ENCODE data around the gene SARDH. TPM values are rescaled to one million over a fixed set of nuclear protein-coding genes. Genes with fewer than 3 reads are reported as not detected.

SARDH gene
- polyA plus RNA-seq, 1 donor (not counting 4 experiments of a cell fraction or from before 2014, with no cell fraction given): 0.03 TPM

- Histone ChIP-seq H2AFZ (ENCODE audit: control insufficient read depth, low read length) (no peak overlapping the region), H3K4me1 (ENCODE audit: control insufficient read depth, extremely low read depth, insufficient read depth, low read length) (no peaks in the 10 kb centered on the region), H3K4me2 (ENCODE audit: control insufficient read depth, extremely low read depth, insufficient read depth, low read depth, low read length) (no peak overlapping the region), H3K9me3 (ENCODE audit: control insufficient read depth, low read depth, low read length) (no peaks in the 10 kb centered on the region), H3K79me2 (ENCODE audit: control insufficient read depth, insufficient read depth, low read length) (no peaks in the 10 kb centered on the region), H3K27ac (ENCODE audit: control insufficient read depth, insufficient read depth, low read length) (no peak overlapping the region), H4K20me1 (ENCODE audit: control insufficient read depth, extremely low read depth, insufficient read depth, low read length) (no peaks in the 10 kb centered on the region), H3K9me1 (ENCODE audit: control insufficient read depth, extremely low read depth, insufficient read depth, low read length) (no peaks in the 10 kb centered on the region), H3K9ac (ENCODE audit: control insufficient read depth, extremely low read depth, insufficient read depth, low read length) (no peak overlapping the region), H3K4me3 (ENCODE audit: control insufficient read depth in 2 of 3, extremely low read depth in 1 of 3, insufficient read depth in 2 of 3, low read depth in 1 of 3, low read length in 3 of 3) (no peak overlapping the region), H3K36me3 (ENCODE audit: control insufficient read depth in 2 of 2, extremely low read depth in 1 of 2, insufficient read depth in 2 of 2, low read length in 2 of 2) (no peaks in the 10 kb centered on the region), H3K27me3 (ENCODE audit: control insufficient read depth, extremely low read depth, insufficient read depth, low read length) (peaks cover 5% of the 10 kb centered on the region)
- dilution Hi-C loops (cut with MboI; ENCODE audit: extremely low pct_ligation_motif_present, low sequenced_read_pairs): no loop called here
- FAIRE-seq: no peak
- TF ChIP-seq EZH2 (IDR thresholded peaks at IDR 0.05; ENCODE audit: low read length): no peak
- no peak for TF ChIP-seq CTCF (optimal IDR thresholded peaks at IDR 0.05 in 1 of 3, IDR thresholded peaks at IDR 0.05 in 1 of 3, conservative IDR thresholded peaks at IDR 0.05 in 1 of 3; ENCODE audit: extremely low read depth in 1 of 3, insufficient read depth in 2 of 3, low read length in 3 of 3)
- no peak for DNase-seq (ENCODE audit: low read depth, low spot score)
Observed at GRCh38 chr9:133641396-133641655, 96.8 kb downstream of the SARDH start.

- H3K27me3 ChIP-seq (ENCODE audit: control insufficient read depth, extremely low read depth, insufficient read depth, low read length): peaks cover 5% of the 10 kb centered on the region
- H3K4me2 ChIP-seq (ENCODE audit: control insufficient read depth, extremely low read depth, insufficient read depth, low read depth, low read length): no peak overlapping the region
- DNase-seq (ENCODE audit: low read depth, low spot score): no peak
- no peak overlapping the region for H3K4me3 ChIP-seq (ENCODE audit: control insufficient read depth in 2 of 3, extremely low read depth in 1 of 3, insufficient read depth in 2 of 3, low read depth in 1 of 3, low read length in 3 of 3)
- H2AFZ ChIP-seq (ENCODE audit: control insufficient read depth, low read length): no peak overlapping the region
- dilution Hi-C loops (cut with MboI; ENCODE audit: extremely low pct_ligation_motif_present, low sequenced_read_pairs): no loop called here
- H3K27ac ChIP-seq (ENCODE audit: control insufficient read depth, insufficient read depth, low read length): no peak overlapping the region
- H3K9me1 ChIP-seq (ENCODE audit: control insufficient read depth, extremely low read depth, insufficient read depth, low read length): no peaks in the 10 kb centered on the region
- H3K79me2 ChIP-seq (ENCODE audit: control insufficient read depth, insufficient read depth, low read length): no peaks in the 10 kb centered on the region
- TF ChIP-seq CTCF (optimal IDR thresholded peaks at IDR 0.05 in 1 of 3, IDR thresholded peaks at IDR 0.05 in 1 of 3, conservative IDR thresholded peaks at IDR 0.05 in 1 of 3; ENCODE audit: extremely low read depth in 1 of 3, insufficient read depth in 2 of 3, low read length in 3 of 3): no peak
- no peak for TF ChIP-seq EZH2 (IDR thresholded peaks at IDR 0.05; ENCODE audit: low read length)
- no peaks in the 10 kb centered on the region for H3K36me3 ChIP-seq (ENCODE audit: control insufficient read depth in 2 of 2, extremely low read depth in 1 of 2, insufficient read depth in 2 of 2, low read length in 2 of 2)
- H3K4me1 ChIP-seq (ENCODE audit: control insufficient read depth, extremely low read depth, insufficient read depth, low read length): no peaks in the 10 kb centered on the region
- no peaks in the 10 kb centered on the region for H4K20me1 ChIP-seq (ENCODE audit: control insufficient read depth, extremely low read depth, insufficient read depth, low read length)
- FAIRE-seq: no peak
- no peak overlapping the region for H3K9ac ChIP-seq (ENCODE audit: control insufficient read depth, extremely low read depth, insufficient read depth, low read length)
- H3K9me3 ChIP-seq (ENCODE audit: control insufficient read depth, low read depth, low read length): no peaks in the 10 kb centered on the region
Observed at GRCh38 chr9:133640580-133641395, 97.4 kb downstream of the SARDH start.

All from keratinocyte (primary cell).